Measurements from ENCODE around the gene MAML3.

The MAML3 gene

DNA sequence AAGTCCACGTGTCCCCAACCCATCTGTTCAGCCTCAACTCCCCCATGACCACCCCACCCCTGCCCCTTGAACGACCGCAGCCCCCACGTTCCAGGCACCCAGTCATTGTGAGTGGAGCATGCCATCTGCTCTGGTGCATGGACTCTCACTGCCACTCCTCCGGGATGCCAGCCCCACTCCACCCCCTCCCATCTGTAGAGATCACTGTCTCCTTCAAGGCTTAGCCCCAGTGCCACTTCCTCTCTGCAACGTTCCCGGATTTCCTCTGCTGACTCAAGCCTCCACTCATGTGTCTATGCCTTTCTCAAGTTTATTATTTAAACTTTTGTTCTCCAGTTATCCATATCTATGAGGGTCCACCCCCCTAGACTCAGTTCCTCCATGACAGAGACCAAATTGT lies 54.0 kb downstream of the MAML3 start:
- no peak for DNase-seq (ENCODE audit: low read depth)

GRCh38 chr4:140098455-140099160 lies 55.4 kb downstream of the MAML3 start:
- no peak for DNase-seq (ENCODE audit: low read depth)

DNA sequence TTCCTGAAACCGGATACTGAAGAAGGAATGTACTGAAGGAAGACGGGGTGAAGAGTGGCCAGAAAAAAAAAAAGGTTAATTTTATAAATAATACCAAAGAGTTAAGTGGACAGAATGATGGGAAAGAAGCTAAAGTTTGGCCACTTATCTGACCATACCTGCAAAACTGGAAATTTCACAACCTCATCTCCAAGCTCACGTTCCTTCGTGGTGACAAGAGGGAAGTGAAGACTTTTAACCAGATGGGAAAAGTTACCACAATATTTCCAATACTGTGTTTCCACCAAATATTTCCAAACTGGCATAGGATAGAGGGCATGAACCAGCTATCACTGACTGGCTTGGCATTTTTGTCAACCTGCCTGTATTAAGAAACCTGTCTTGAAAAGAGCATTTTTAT lies 56.4 kb downstream of the MAML3 start:
- no peak for DNase-seq (ENCODE audit: low read depth)

DNA sequence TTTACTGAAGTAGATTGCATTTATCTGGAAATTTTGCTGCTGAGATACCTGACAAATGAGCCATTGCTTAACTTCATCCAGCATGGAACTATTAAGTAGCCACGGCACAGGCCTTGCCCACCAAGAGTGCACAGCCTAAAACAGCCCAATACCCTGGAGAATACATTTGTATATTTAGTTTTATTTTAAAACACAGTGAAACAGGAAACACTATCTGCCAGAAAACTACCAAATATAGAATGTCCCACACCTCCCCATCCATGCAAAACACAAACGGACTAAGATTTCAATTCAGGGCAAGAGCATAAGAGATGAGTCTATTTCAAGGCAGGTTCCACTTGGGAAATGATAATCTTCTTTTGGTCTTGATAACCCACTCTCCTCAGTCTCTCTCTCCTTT lies 57.1 kb downstream of the MAML3 start:
- DNase-seq (ENCODE audit: low read depth) = no peak

DNA sequence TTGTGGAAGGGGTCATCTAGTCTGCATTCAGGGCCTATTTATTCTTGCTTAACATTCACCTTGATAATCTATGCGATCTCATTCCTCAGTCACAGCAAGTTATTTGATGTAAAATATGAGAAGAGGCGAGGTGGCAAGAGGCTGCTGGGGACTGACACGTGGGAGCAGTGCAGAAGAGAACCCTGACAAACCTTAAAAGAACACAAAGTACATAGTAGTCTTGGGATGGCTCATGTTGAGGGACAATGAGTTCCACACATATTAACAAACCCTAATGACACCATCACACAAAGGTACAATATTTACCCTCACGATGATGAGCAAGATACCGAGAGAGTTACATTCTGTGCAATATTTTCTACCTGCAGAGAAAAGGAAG lies 57.5 kb downstream of the MAML3 start:
- no peak for DNase-seq (ENCODE audit: low read depth)

GRCh38 chr4:140095694-140096482 lies 58.1 kb downstream of the MAML3 start:
- peak; percentile 11 for DNase-seq (ENCODE audit: low read depth)

DNA sequence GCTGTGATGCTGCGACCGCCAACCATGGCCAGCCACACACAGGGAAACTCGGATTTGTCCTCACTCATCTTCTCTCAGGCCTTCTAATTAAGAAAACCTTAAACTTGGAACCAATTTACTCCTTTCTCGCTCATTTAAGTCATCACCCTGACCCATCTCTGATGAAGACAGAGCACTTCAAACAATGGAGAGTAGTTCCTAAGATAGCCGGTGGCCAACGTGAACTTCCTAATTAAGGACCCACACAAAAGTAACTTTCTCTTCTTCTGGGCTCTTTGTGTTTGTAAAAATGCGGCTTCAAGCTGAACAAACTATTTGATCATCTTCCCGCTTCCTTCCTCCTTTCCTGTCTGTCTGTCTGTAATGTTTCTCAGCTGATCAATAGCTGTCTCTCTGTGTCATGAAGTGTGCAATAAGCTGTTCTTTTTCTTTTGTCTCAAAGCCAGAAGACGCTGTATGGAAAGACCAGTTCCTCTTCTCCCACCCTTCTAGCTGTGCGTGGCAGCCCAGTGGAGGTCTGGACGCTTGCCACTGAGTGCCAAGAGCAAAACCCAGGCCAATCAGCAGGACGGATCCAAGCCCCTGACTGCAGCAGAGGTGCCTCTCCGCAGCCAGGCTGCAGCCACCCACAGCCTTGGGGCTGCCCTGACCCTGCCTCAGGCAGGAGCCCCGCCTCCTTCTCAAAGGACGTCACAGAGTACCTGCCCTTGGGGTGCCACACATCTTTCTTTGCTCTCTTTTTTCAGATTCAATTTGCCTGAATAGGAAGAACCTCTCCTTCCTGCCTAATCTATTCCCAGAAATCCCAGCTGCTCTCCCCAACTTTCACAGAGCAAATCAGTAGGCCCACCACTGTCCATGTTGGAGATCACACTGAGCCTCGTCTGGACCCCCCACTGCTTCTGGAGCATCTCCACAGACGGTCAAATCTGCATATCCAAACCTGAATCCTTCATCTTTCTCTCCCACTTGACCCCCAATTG lies 59.3 kb downstream of the MAML3 start:
- DNase-seq (ENCODE audit: low read depth) = no peak

DNA sequence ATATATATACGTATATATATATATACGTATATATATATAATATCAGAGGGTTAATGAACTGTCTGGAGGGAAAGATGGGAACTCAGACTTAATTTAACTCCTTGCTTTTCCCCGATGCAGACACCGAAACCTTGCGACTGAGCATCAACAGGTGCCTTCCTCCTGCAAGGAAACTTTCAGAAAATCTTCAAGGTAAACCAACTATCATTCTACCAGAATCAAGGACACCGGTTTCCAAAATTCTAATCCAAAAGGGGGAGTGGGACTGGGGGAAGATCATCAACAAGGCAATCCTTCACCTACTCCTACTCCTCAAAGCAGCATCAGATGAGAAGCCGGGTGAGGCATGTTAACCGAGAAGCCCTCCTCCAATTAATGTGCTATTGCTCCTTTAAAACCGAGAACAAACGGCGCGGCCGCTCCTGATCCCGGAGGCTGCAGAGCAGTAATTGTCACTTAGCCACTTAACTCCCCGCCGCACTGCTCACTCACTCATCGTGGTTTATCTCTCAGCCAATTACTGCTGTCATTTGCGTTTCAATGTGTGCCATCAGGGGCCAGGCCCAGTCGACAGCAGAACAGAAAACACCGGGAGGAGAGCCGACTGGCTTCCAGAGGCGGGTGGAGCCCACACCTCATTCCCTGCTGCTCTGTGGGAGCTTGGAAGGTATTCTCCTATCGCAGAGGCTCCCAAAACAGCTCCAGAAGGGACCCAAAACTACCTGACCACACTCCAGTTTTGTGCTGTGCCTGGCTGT lies 61.7 kb downstream of the MAML3 start:
- DNase-seq (ENCODE audit: low read depth) = no peak

DNA sequence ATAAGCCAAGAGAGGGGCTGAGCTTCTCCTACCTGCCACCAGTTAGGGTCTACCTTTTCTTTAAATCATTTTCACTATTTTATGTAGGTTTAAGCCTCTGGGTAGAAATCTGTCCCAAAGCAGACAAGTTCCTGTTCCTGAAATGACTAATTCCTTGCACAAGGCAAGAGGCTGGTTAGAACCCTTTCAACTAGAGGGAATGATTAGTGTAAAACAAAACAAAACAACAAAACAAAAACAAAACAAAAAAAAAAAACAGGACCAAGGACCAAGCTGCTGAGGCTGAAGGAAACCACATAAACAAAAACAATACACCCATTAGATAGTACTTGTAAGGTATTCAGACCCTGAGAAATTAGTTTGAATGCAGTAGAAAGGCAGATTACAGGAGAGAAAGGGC lies 62.7 kb downstream of the MAML3 start:
- DNase-seq (ENCODE audit: low read depth) = no peak

- no peak for DNase-seq (ENCODE audit: low read depth)
These were observed 63.7 kb downstream of the MAML3 start for GRCh38 chr4:140090215-140090731.

DNA sequence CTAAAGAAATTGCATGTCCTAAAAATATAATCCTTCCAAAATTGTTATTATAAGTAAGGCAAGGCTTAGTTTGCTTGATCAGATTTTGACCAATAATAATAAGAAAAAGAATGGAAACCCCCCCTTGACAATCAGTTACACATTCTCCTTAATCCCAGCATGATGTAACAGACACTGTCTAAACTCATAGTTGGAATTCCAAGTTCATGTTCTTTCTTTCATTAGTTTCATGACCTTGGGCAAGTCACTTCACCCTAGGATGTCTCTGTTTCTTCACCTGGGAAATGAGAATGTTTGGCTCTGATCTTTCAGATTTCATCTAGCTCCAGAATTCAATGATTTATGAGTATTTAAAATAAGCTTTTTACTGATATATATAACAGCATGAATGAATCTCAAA lies 64.8 kb downstream of the MAML3 start:
- no peak for DNase-seq (ENCODE audit: low read depth)

GRCh38 chr4:140088323-140088967 lies 65.5 kb downstream of the MAML3 start:
- no peak for DNase-seq (ENCODE audit: low read depth)

DNA sequence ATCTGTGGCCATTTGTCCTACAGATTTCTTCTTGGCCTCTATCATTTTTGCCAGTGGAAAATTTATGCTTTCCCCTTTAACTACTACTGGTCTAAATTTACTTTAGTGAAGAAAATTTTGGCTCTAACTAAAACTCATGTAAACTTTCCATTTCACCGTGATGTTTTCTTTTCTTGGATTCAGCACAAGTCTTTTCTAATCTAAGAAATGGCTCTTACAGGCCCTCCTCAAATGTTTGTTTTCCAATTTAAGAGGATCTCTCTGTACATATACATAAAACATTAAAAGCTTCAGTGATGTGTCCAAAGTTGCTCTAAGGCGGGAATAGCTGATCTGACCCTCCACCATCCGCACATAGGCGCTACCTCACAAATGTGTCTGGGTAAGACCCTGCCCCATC lies 68.1 kb downstream of the MAML3 start:
- DNase-seq (ENCODE audit: low read depth) = no peak

- no peak for DNase-seq (ENCODE audit: low read depth)
These were observed 68.8 kb downstream of the MAML3 start for GRCh38 chr4:140085062-140085622.

DNA sequence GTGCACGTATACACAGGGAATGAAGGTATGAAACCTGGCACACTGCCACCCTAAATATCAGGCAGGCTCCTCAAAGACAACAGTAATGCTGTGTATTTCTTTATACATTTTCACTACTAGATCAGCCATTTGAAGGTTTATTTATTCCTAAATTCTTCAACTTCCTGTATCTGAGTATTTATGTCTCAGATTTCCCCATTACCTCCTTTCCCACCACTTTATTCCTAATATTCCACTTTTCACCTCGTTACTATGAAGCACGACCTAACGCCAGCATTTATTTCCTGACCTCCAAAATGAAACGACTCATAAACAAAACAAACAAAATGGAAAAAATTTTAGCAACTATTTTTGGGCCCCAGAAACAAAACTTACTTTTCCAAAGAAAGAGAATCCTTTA lies 69.6 kb downstream of the MAML3 start:
- no peak for DNase-seq (ENCODE audit: low read depth)

- no peak for DNase-seq (ENCODE audit: low read depth)
These were observed 71.6 kb downstream of the MAML3 start for GRCh38 chr4:140082391-140082755.

DNA sequence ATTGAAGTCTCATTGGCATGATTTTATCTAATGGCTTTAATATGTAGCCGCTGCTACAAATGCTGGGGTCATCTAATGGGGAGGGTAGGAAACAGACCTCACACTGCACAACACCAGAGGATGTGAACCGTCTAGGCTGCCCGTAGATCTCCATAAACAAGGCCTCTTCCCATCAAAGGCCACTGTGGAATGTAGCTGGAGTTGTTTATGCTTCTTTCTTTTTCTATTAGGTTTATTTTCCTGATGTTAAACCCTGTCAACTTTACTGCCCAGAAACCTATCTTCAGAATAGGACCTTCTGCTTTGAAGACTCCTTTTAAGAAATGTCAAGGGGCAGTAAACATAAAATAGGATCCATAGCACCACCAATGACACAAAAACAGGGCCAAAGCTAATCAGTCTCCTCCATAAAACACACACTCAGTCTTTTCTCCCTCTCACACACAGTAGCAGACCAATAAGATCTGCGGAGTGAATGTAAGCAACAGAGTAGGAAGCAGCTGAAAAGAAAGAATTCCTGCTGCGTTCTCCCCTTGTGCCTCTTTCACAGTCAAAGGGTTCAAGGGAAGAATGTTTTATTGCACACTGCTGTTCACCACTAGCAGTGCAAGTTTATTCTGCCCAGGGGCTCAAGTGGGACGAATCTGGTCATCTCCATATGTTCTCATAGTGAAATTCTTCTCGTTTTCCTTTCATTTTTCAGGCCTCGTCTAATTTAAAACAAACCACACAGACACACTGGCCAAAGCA lies 72.2 kb downstream of the MAML3 start:
- DNase-seq (ENCODE audit: low read depth) = no peak

GRCh38 chr4:140080883-140081282 lies 73.1 kb downstream of the MAML3 start:
- DNase-seq (ENCODE audit: low read depth) = no peak

- DNase-seq (ENCODE audit: low read depth) = no peak
These were observed 75.6 kb downstream of the MAML3 start for GRCh38 chr4:140078366-140078765.

DNA sequence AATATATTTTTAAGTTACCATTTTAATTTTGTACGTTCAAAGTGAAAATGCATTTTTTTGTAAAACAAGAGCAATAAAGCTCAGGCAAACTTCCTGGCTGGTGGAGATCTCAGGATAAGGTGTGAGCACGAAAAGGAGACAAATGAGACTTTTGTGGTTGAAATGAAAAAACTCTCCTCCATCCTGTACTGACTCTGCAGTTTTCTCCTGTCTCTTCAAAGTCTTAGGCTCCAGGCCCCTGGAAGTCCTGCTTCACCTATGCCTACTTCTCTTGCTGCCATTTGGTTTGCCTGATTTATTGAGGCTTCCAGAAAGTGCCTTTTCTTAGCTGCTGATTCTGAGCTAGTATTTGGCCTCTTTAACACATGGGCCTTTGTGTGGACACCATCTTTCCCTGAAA lies 77.7 kb downstream of the MAML3 start:
- DNase-seq (ENCODE audit: low read depth) = no peak

Data from activated T-helper 1 cell treated with Interleukin-2 at 50 U/mL for 16 hours (primary cell).